WI38 (cell line): ENCODE measurements around the gene DDX59.

Experiments
- H3K4me3 ChIP-seq: 2 replicates; pipeline ENCODE4 v1.5.1; 2011; ENCODE audit warnings: low read depth, mild to moderate bottlenecking, control low read depth, low read length
- CTCF ChIP-seq: IDR thresholded peaks from 2 replicates; pipeline ENCODE4 v1.5.1; 2012; ENCODE audit warnings: low read depth, mild to moderate bottlenecking, control low read depth, low read length

DDX59 gene

DNA sequence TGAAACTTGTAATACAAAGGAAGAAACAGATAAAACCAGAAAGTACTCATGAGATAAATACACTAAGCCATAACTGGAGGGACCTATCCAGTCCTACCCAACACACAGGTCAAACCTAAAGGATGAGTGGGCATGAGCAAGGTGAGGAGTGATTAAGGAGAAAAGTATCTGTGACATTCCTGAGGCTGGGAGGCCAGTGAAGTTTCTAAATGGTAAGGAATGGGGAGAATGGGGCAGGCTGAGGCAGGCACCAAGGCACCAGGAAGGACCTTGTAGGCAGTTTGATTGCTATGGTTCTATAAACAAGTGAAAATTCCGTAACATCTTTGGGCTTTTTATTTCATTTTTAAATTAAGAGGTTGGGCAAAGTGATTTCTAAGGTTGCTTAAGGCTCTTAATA lies 10.4 kb downstream of the DDX59 start:
- H3K4me3 ChIP-seq, result no peak overlapping the region
- no peak for TF ChIP-seq CTCF

DNA sequence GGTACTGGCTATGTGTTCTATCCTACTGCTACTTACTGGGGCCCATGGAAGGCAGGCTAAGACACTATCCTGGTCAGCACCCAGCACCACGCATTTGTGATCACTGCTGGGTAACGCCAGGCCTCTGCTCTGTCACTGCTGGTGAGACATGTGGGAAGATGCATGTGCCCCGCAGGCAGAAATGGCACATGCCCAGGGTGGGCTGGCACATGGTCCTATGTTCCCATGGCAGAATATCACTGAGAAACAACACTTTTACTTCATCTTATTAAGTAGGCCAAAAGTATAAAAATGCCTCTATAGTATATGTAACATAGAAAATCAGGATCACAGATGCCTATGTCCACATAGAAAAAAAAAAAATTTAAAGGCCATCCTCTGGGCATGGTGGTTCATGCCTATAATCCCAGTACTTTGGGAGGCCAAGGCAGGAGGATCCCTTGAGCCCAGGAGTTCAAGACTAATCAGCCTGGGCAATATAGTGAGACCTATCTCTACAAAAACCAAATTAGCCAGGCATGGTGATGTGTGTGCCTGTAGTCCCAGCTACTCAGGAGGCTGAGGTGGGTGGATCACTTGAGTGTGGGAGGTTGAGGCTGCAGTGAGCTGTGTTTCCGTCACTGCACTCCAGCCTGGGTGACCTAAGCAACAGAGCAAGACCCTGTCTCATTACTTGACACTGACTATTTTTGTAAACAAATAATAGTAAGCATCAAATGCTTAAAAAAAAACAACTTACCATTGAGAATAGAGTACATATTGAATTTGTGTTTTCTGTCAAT lies 11.5 kb downstream of the DDX59 start:
- H3K4me3 ChIP-seq, result no peak overlapping the region
- no peak for TF ChIP-seq CTCF

DNA sequence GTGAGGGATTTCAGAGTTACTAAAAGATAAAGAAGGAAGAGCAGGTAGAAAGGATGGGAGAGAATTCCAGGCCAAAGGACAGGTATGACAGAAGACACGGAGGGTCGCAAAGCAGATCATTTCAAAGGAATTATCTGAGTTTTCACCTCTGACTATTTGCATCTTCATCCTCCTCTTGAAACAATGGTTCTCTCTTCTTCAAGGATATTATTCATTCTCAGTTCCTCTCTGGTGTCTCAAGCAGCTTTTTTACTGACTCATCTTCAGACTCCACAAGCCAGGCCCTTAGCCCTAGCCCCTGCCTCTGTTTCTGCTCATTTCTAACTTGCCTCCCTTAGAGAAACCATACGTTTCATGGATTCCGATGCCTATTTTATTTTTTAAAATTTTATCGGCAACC lies 15.0 kb downstream of the DDX59 start:
- no peak for TF ChIP-seq CTCF
- no peak overlapping the region for H3K4me3 ChIP-seq

GRCh38 chr1:200653022-200653462 lies 16.7 kb downstream of the DDX59 start:
- H3K4me3 ChIP-seq, result no peak overlapping the region
- TF ChIP-seq CTCF, result no peak

DNA sequence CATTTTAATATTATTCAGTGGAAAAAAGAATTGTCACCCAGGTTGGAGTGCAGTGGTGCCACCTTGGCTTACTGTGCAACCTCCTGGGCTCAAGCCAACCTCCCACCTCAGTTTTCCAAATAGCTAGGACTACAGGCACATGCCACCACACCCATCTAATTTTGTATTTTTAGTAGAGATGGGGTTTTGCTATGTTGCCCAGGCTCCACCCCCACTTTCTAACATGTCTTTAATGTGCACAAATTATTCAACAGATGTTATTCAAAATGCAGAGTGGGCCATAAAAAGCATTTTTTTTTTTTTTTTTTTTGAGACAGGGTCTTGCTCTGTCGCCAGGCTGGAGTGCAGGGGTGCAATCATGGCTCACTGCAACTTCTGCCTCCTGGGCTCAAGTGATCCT lies 17.3 kb downstream of the DDX59 start:
- TF ChIP-seq CTCF, result no peak
- H3K4me3 ChIP-seq, result no peak overlapping the region

DNA sequence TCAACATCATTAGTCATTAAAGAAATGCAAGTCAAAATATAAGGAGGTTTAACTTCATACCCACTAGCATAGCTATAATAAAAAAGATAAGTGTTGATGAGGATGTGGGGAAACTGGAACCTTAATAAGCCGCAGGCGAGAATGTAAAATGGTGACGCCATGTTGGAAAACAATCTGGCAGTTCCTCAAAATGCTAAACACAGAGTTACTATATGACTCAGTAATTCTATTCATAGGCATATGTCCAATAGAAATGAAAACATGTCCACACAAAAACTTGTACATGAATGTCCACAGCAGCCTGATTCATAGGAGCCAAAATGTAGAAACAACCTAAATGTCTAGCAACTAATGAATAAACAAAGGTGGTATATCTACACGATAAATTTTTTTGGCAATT lies 23.2 kb downstream of the DDX59 start:
- H3K4me3 ChIP-seq, result no peak overlapping the region
- no peak for TF ChIP-seq CTCF

GRCh38 chr1:200644021-200644420 lies 25.7 kb downstream of the DDX59 start:
- no peak for TF ChIP-seq CTCF
- no peak overlapping the region for H3K4me3 ChIP-seq
